HEK293 (cell line): Measurements from ENCODE around the gene SRCIN1.
A peak's percentile ranks its signal among the peaks of the same experiment; 100 is the strongest.

Experiments
- EGR2 ChIP-seq: fragments of 450-650 bp; formaldehyde crosslinking; IDR thresholded peaks from 2 replicates; pipeline ENCODE4 v1.5.1; 2016; ENCODE audit warnings: low read depth, missing biosample characterization, missing genetic modification characterization
- FEZF1 ChIP-seq: fragments of 450-650 bp; formaldehyde crosslinking; IDR thresholded peaks from 2 replicates; pipeline ENCODE4 v1.5.1; 2016; ENCODE audit warnings: missing biosample characterization, missing genetic modification characterization
- MYNN ChIP-seq: fragments of 450-650 bp; formaldehyde crosslinking; IDR thresholded peaks from 2 replicates; pipeline ENCODE4 v1.5.1; 2016; ENCODE audit warnings: missing biosample characterization, missing genetic modification characterization, borderline replicate concordance
- OSR2 ChIP-seq: fragments of 450-650 bp; formaldehyde crosslinking; IDR thresholded peaks from 2 replicates; pipeline ENCODE4 v1.5.1; 2016; ENCODE audit warnings: missing biosample characterization, missing genetic modification characterization
- PRDM4 ChIP-seq: fragments of 450-650 bp; formaldehyde crosslinking; IDR thresholded peaks from 2 replicates; pipeline ENCODE4 v1.5.1; 2017; ENCODE audit warnings: missing biosample characterization, missing genetic modification characterization
- RBAK ChIP-seq: fragments of 450-650 bp; formaldehyde crosslinking; IDR thresholded peaks from 2 replicates; pipeline ENCODE4 v1.5.1; 2016; ENCODE audit warnings: missing biosample characterization, missing genetic modification characterization
- REPIN1 ChIP-seq: fragments of 450-650 bp; formaldehyde crosslinking; IDR thresholded peaks from 2 replicates; pipeline ENCODE4 v1.5.1; 2017; ENCODE audit warnings: missing biosample characterization, missing genetic modification characterization, low read depth
- SETDB1 ChIP-seq: IDR thresholded peaks from one replicate; pipeline ENCODE4 v1.6.1; 2017; ENCODE audit warnings: mild to moderate bottlenecking, low read length, moderate library complexity, mixed read lengths; ENCODE audit not compliant: insufficient read length
- SP2 ChIP-seq: fragments of 450-650 bp; formaldehyde crosslinking; IDR thresholded peaks from 2 replicates; pipeline ENCODE4 v1.5.1; 2016; ENCODE audit warnings: missing biosample characterization, missing genetic modification characterization
- TRIM28 ChIP-seq: IDR thresholded peaks from 2 replicates; pipeline ENCODE4 v1.6.1; 2011; ENCODE audit warnings: low read length, control low read depth, borderline replicate concordance
- YY2 ChIP-seq: fragments of 450-650 bp; formaldehyde crosslinking; IDR thresholded peaks from 2 replicates; pipeline ENCODE4 v1.5.1; 2016; ENCODE audit warnings: missing biosample characterization, missing genetic modification characterization
- ZNF114 ChIP-seq: fragments of 450-650 bp; formaldehyde crosslinking; IDR thresholded peaks from 2 replicates; pipeline ENCODE4 v1.5.0; 2017; ENCODE audit warnings: missing biosample characterization, missing genetic modification characterization
- ZNF121 ChIP-seq: fragments of 450-650 bp; formaldehyde crosslinking; IDR thresholded peaks from 2 replicates; pipeline ENCODE4 v1.5.1; 2016; ENCODE audit warnings: missing biosample characterization, missing genetic modification characterization
- ZNF132 ChIP-seq: fragments of 450-650 bp; formaldehyde crosslinking; IDR thresholded peaks from 2 replicates; pipeline ENCODE4 v1.5.1; 2017; ENCODE audit warnings: missing biosample characterization, missing genetic modification characterization, borderline replicate concordance
- ZNF133 ChIP-seq: fragments of 450-650 bp; formaldehyde crosslinking; IDR thresholded peaks from 2 replicates; pipeline ENCODE4 v1.5.1; 2016; ENCODE audit warnings: missing biosample characterization, missing genetic modification characterization
- ZNF146 ChIP-seq: fragments of 450-650 bp; formaldehyde crosslinking; IDR thresholded peaks from 2 replicates; pipeline ENCODE4 v1.5.1; 2016; ENCODE audit warnings: missing biosample characterization, missing genetic modification characterization
- ZNF157 ChIP-seq: fragments of 450-650 bp; formaldehyde crosslinking; IDR thresholded peaks from 2 replicates; pipeline ENCODE4 v1.5.1; 2016; ENCODE audit warnings: missing biosample characterization, missing genetic modification characterization
- ZNF18 ChIP-seq: fragments of 450-650 bp; formaldehyde crosslinking; IDR thresholded peaks from 2 replicates; pipeline ENCODE4 v1.5.1; 2016; ENCODE audit warnings: missing biosample characterization, missing genetic modification characterization
- ZNF292 ChIP-seq: fragments of 450-650 bp; formaldehyde crosslinking; IDR thresholded peaks from 2 replicates; pipeline ENCODE4 v1.5.1; 2016; ENCODE audit warnings: low read depth, missing biosample characterization, missing genetic modification characterization, borderline replicate concordance
- ZNF311 ChIP-seq: fragments of 450-650 bp; formaldehyde crosslinking; IDR thresholded peaks from 2 replicates; pipeline ENCODE4 v1.5.1; 2017; ENCODE audit warnings: missing biosample characterization, missing genetic modification characterization, borderline replicate concordance
- ZNF501 ChIP-seq: fragments of 450-650 bp; formaldehyde crosslinking; IDR thresholded peaks from 2 replicates; pipeline ENCODE4 v1.5.1; 2016; ENCODE audit warnings: missing biosample characterization, missing genetic modification characterization
- ZNF513 ChIP-seq: fragments of 450-650 bp; IDR thresholded peaks from 2 replicates; pipeline ENCODE4 v1.5.1; 2018; ENCODE audit warnings: missing biosample characterization, missing genetic modification characterization
- ZNF529 ChIP-seq: fragments of 450-650 bp; formaldehyde crosslinking; IDR thresholded peaks from 2 replicates; pipeline ENCODE4 v1.5.1; 2017; ENCODE audit warnings: missing genetic modification characterization, missing biosample characterization; ENCODE audit not compliant: insufficient replicate concordance
- ZNF544 ChIP-seq: fragments of 450-650 bp; formaldehyde crosslinking; IDR thresholded peaks from 2 replicates; pipeline ENCODE4 v1.5.0; 2017; ENCODE audit warnings: missing biosample characterization, missing genetic modification characterization
- ZNF555 ChIP-seq: fragments of 450-650 bp; formaldehyde crosslinking; conservative IDR thresholded peaks from 2 replicates; pipeline ENCODE4 v1.5.1; 2017; ENCODE audit warnings: missing biosample characterization, mild to moderate bottlenecking, missing genetic modification characterization, inconsistent platforms
- ZNF558 ChIP-seq: fragments of 450-650 bp; formaldehyde crosslinking; IDR thresholded peaks from 2 replicates; pipeline ENCODE4 v1.5.1; 2016; ENCODE audit warnings: missing biosample characterization, missing genetic modification characterization
- ZNF560 ChIP-seq: fragments of 450-650 bp; formaldehyde crosslinking; IDR thresholded peaks from 2 replicates; pipeline ENCODE4 v1.5.1; 2017; ENCODE audit warnings: missing biosample characterization, missing genetic modification characterization, borderline replicate concordance
- ZNF596 ChIP-seq: fragments of 450-650 bp; IDR thresholded peaks from 2 replicates; pipeline ENCODE4 v1.5.0; 2018; ENCODE audit warnings: missing biosample characterization, mild to moderate bottlenecking, missing genetic modification characterization, moderate library complexity
- ZNF621 ChIP-seq: fragments of 450-650 bp; formaldehyde crosslinking; IDR thresholded peaks from 2 replicates; pipeline ENCODE4 v1.5.1; 2017; ENCODE audit warnings: missing biosample characterization, missing genetic modification characterization
- ZNF664 ChIP-seq: fragments of 450-650 bp; formaldehyde crosslinking; IDR thresholded peaks from 2 replicates; pipeline ENCODE4 v1.5.1; 2016; ENCODE audit warnings: missing biosample characterization, missing genetic modification characterization
- ZNF677 ChIP-seq: fragments of 450-650 bp; IDR thresholded peaks from 2 replicates; pipeline ENCODE4 v1.5.0; 2018; ENCODE audit warnings: missing biosample characterization, mild to moderate bottlenecking, missing genetic modification characterization, moderate library complexity
- ZNF76 ChIP-seq: fragments of 450-650 bp; formaldehyde crosslinking; IDR thresholded peaks from 2 replicates; pipeline ENCODE4; 2016; ENCODE audit warnings: low read depth, missing biosample characterization, missing genetic modification characterization, borderline replicate concordance
- ZNF768 ChIP-seq: fragments of 450-650 bp; formaldehyde crosslinking; IDR thresholded peaks from 2 replicates; pipeline ENCODE4 v1.5.1; 2018; ENCODE audit warnings: missing biosample characterization, mild to moderate bottlenecking, missing genetic modification characterization
- ZNF791 ChIP-seq: fragments of 450-650 bp; formaldehyde crosslinking; IDR thresholded peaks from 2 replicates; pipeline ENCODE4 v1.5.1; 2016; ENCODE audit warnings: missing biosample characterization, missing genetic modification characterization
- ZSCAN23 ChIP-seq: fragments of 450-650 bp; formaldehyde crosslinking; IDR thresholded peaks from 2 replicates; pipeline ENCODE4 v1.5.1; 2016; ENCODE audit warnings: missing biosample characterization, missing genetic modification characterization
- ZSCAN4 ChIP-seq: fragments of 450-650 bp; formaldehyde crosslinking; IDR thresholded peaks from 2 replicates; pipeline ENCODE4 v1.5.1; 2017; ENCODE audit warnings: missing biosample characterization, missing genetic modification characterization

SRCIN1 gene

GRCh38 chr17:38605841-38606645 is at the start of gene SRCIN1 (continued):
- no peak for TF ChIP-seq ZSCAN4
- no peak for TF ChIP-seq ZNF529 (tag by site-specific recombination)
- peak; percentile 93; the same call in 1 of the 2 replicates for TF ChIP-seq REPIN1 (tag by site-specific recombination)
- no peak for TF ChIP-seq ZSCAN23 (tag by site-specific recombination)
- no peak for TF ChIP-seq PRDM4 (tag by site-specific recombination)
- TF ChIP-seq ZNF791 = no peak
- peak; percentile 71 for TF ChIP-seq ZNF501 (tag by site-specific recombination)
- TF ChIP-seq OSR2 = no peak
- TF ChIP-seq ZNF121 (tag by site-specific recombination) = no peak
- TF ChIP-seq TRIM28 = no peak
- TF ChIP-seq ZNF114 (tag by site-specific recombination) = no peak
- TF ChIP-seq ZNF544 (tag by site-specific recombination) = no peak
- no peak for TF ChIP-seq ZNF133
- TF ChIP-seq ZNF132 = no peak
- TF ChIP-seq ZNF768 (tag by site-specific recombination) = no peak
- TF ChIP-seq ZNF664 = no peak
- no peak for TF ChIP-seq ZNF18 (tag by site-specific recombination)
- no peak for TF ChIP-seq SETDB1
- TF ChIP-seq RBAK (tag by site-specific recombination) = no peak
- no peak for TF ChIP-seq MYNN (tag by site-specific recombination)
- TF ChIP-seq ZNF513 = no peak
- no peak for TF ChIP-seq ZNF292 (tag by site-specific recombination)
- no peak for TF ChIP-seq FEZF1 (tag by site-specific recombination)
- peak; percentile 30; the same call in 1 of the 2 replicates for TF ChIP-seq EGR2 (tag by site-specific recombination)
- TF ChIP-seq ZNF596 (tag by site-specific recombination) = peak; percentile 7; the same call in 1 of the 2 replicates
- no peak for TF ChIP-seq ZNF555 (tag by site-specific recombination)
- no peak for TF ChIP-seq ZNF560 (tag by site-specific recombination)
- no peak for TF ChIP-seq ZNF157 (tag by site-specific recombination)
- no peak for TF ChIP-seq ZNF146 (tag by site-specific recombination)
- TF ChIP-seq ZNF621 (tag by site-specific recombination) = no peak
- TF ChIP-seq ZNF76 (tag by site-specific recombination) = peak; percentile 35; the same call in 1 of the 2 replicates
- TF ChIP-seq YY2 (tag by site-specific recombination) = peak; percentile 46; the same call in 1 of the 2 replicates
- no peak for TF ChIP-seq SP2 (tag by site-specific recombination)
- TF ChIP-seq ZNF677 (tag by site-specific recombination) = 0 out of 2 replicates have a peak, but pooled peaks have one; percentile 9
- no peak for TF ChIP-seq ZNF311
- TF ChIP-seq ZNF558 = no peak
